ENCODE measurements around the gene ARHGAP22.

The ARHGAP22 gene

DNA sequence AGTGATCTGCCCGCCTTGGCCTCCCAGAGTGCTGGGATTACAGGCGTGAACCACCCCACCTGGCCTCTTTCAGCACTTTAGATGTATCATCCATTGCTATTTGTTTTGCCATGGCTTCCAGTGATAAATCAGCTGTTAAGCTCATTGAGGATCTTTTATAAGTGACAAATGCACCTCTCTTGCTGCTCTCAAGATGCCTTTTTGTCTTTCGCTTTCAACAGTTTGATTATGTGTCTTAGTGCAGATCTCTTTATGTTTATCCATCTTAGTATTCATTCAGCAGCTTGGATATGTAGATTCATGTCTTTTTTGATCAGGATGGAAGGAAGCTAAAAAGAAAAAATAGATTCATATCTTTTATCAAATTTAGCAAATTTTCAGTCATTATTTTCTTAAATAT lies 192.8 kb downstream of the ARHGAP22 start:
- DNase-seq: no peak

DNA sequence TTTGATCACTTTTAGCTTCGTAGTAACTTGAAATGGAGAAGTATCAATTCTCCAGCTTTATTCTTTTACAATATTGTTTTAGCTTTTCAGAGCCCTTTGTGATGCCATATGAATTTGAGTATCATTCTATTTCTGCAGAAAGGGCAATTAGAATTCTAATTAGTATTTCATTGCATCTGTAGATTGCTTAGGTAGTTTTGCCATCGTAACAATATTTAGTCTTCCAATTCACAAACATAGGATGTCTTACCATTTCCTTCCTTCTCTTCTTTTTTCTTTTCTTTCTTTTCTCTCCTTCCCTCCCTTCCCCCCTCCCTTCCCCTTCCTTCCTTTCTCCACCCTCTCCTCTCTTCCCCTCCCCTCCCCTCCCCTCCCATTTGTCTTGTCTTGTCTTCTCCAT lies 193.4 kb downstream of the ARHGAP22 start:
- DNase-seq: no peak

DNA sequence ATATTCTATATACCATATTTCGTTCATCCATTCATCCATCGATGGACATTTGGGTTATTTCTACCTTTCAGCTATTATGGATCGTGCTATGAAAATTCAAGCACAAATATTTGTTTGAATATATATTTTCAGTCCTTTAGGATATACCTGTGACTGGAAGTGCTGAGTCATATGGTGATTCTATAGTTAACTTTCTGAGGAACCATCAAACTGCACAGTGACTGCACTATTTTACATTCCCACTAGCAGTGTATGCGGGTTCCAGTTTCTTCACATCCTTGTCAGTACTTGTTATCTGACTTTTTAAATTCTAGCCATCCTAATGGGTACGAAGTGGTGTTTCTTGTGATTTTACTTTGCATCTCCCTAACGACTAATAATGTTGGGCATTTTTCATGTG lies 194.4 kb downstream of the ARHGAP22 start:
- no peak for DNase-seq

DNA sequence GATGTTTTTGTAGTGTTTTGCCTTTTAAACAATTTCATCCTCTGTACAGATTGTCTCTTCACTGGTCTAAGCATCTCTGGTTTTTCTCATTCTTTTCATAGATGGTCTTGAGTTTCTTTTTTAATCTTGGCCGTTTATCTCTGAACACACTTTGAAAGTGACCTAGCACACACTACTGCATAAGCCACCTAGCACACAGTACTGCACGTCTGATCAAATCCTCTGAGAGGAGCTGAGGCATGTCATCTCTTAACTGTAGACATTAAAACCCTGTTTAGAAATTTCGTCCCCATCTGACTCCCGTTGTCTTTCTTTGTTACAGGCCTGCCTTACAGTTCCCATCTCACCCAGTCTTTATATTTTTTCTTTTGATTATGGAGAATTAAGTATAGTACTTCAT lies 198.2 kb downstream of the ARHGAP22 start:
- no peak for DNase-seq

DNA sequence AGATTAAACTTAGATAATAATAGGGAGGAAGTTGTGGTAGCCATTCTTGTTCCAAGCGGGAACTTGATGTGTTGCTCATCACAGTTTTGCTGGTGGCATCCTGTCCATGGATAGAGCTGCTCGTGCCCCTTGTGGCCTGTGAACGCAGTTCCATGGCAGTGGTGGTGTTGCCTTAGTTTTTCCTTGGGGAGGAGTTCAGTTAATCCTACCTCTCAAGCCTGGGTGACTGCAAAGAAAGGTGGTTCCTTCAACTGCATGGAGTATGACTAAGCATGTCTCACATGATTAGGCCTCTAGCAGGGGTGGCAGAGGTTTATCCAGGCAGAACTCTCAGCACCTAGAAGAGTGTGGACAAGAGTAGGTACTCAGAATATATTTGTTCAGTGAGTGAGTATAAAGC lies 198.7 kb downstream of the ARHGAP22 start:
- DNase-seq: no peak

DNA sequence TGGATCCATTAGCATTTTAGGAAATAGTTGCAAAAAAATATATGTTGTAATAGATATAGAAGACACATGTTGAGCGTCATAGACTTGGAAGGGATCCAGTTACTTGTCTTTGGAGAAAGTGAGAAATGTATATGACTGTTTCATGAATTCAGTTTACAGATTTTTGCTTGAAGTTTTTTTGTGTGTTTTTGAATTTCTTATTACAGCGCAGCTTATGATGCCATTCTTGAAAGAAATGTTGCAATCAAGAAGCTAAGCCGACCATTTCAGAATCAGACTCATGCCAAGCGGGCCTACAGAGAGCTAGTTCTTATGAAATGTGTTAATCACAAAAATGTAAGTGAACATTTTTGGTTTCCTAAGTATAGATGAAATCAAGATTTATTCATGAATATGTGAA lies 200.2 kb downstream of the ARHGAP22 start:
- DNase-seq: no peak

DNA sequence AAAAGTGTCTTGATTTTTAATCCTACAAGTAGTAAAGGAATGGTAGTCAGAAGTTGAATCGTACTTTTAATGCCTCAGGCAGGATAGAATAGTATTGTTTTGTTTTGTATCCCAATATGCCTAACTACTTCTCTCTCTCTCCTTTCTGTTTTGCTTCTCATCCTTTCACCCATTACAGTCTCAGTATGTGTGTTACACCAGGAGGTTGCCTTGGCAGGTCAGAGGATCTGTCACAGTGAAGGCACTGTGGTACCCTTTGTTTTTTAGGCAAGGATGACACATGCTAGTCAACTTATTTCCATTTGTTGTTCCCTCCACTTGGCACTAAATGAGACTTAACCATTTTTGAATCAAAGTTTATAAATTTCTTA lies 204.0 kb downstream of the ARHGAP22 start:
- no peak for DNase-seq

DNA sequence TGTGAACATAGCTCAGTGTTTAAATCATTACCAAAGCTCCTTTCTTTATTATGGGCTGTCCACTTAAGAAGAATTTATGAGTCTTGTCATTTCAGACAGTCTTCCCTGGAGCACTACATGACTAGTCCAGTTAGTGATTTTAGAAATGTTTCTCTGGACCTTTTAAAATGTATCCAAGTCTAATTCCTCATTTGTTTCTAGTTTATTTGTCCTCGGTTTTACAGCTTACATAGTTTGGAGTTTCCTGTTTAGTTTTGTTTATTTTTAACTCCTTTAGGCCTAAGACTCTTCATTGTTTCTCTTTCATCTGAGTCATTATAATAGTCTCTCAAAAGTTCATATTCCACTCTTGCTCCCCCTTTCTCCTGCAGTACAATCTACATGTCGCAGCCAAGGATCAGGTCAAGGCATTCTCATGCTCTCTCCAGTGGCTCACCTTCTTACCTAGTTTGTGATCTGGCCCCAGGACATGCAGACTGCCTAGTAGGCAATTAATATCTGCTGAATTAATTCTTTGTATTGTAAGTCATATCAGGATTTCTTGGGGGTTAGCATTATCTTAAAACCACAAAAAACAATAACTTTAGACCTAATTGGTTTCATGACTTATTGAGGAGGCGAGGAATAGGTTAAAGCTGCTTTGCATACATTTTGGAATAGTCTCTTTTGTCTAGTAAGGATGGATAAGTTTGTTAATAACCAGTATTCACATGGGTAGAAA lies 204.6 kb downstream of the ARHGAP22 start:
- no peak for DNase-seq

DNA sequence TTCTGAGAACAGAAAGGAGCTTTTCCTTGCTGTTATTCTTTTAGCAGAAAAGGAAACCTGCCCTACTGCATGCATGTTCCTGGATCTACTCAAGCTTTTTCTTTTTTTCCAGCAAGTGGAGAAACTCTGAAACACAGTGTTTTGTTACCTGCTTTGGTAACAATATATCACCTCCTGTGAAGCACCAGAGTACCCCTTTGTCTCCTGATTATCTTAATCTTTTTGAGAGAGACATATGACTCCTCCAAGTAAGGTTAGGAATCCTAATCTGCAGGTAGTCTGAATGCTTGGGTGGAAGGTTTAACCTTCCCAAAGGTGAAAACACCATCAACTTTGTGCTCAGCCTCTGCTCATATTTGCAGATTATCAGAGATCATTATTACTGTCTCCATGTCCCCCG lies 205.3 kb downstream of the ARHGAP22 start:
- no peak for DNase-seq

DNA sequence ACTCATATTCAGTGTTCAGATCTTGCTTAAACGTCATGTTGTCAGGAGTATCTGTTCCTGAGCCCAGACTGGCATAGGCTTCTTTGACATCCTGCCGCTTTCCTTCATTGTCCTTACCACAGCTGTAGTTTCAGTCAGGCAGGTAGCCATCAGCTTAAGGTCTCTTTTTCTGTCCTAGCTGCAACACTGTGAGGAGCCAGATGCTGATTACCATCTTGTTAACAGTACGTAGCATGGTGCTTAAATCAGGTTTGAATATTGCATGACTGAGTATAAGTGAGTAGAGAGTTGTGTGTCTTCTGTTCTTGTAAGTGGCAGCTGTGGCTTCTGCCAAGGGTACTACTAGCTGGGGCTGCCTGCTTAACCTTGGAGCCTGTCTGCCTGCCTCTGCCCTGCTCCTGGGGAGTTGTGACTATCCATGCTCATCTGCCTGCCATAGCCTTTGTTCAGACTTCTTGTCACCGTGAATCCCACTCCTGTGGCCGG lies 205.8 kb downstream of the ARHGAP22 start:
- DNase-seq: no peak

DNA sequence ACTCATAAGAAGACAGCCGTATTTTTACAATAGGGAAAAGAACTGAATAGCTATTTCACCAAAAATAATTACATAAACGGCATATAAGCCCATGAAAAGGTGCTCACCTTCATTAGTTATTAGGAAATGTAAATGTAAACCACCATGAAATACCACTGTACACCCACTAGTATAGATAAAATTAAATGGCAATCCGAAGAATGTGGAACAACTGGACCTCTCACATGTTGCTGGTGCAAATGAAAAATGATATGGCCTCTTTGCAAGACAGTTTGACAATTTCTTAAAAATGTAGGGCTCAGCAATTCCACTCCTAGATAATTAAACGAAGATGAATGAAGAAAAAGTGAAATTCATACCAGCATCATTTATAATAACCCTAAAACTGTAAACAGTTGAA lies 206.6 kb downstream of the ARHGAP22 start:
- no peak for DNase-seq

Data from left hindlimb (tissue), 1 donor.